Liver (tissue), 9 donors: ENCODE measurements around the gene PIRT. TPM values are rescaled to one million over a fixed set of nuclear protein-coding genes. Genes with fewer than 3 reads are reported as not detected.
A peak's percentile ranks its signal among the peaks of the same experiment; 100 is the strongest.

Experiments
- DNase-seq: peaks from one replicate; pipeline ENCODE4 v3.0.0-alpha.2; 2017; ENCODE audit warnings: low spot score
- H3K27ac ChIP-seq, 2 donors: one replicate each; pipeline ENCODE4 v1.7.0; 2013; ENCODE audit warnings: inconsistent platforms in 2 of 2, low read length in 2 of 2, control low read depth in 1 of 2, low read depth in 1 of 2, mild to moderate bottlenecking in 1 of 2
- H3K27me3 ChIP-seq, 4 donors: one replicate each; pipeline versions ENCODE4 v1.6.1 to v1.7.0; 2013; ENCODE audit warnings: low read length in 3 of 4, inconsistent platforms in 1 of 4, mild to moderate bottlenecking in 1 of 4, moderate library complexity in 1 of 4; ENCODE audit not compliant: control insufficient read depth in 4 of 4, insufficient read depth in 4 of 4
- H3K36me3 ChIP-seq, 4 donors: one replicate each; pipeline versions ENCODE4 v1.6.1 to v1.7.0; 2013; ENCODE audit warnings: low read length in 3 of 4, mild to moderate bottlenecking in 3 of 4, low read depth in 1 of 4, moderate library complexity in 1 of 4; ENCODE audit not compliant: control insufficient read depth in 4 of 4, insufficient read depth in 3 of 4
- H3K4me1 ChIP-seq, 4 donors: one replicate each; pipeline versions ENCODE4 v1.6.1 to v1.7.0; 2013; ENCODE audit warnings: low read length in 3 of 4, mild to moderate bottlenecking in 3 of 4, moderate library complexity in 1 of 4; ENCODE audit not compliant: control insufficient read depth in 4 of 4, insufficient read depth in 4 of 4
- H3K4me3 ChIP-seq, 3 donors: one replicate each; pipeline versions ENCODE4 v1.6.1 to v1.7.0; 2013; ENCODE audit warnings: low read length in 3 of 3, control low read depth in 1 of 3, low read depth in 1 of 3, mild to moderate bottlenecking in 1 of 3
- H3K9ac ChIP-seq, 2 donors: one replicate each; pipeline ENCODE4 v1.7.0; 2013; ENCODE audit warnings: low read length in 2 of 2, mild to moderate bottlenecking in 2 of 2, moderate library complexity in 2 of 2, control low read depth in 1 of 2, low read depth in 1 of 2
- H3K9me3 ChIP-seq, 4 donors: one replicate each; pipeline versions ENCODE4 v1.6.1 to v1.7.0; 2013; ENCODE audit warnings: low read length in 3 of 4; ENCODE audit not compliant: control insufficient read depth in 4 of 4
- ATF3 ChIP-seq: IDR thresholded peaks from 2 replicates; pipeline ENCODE4 v1.6.1; 2016; ENCODE audit warnings: antibody characterized with exemption
- CTCF ChIP-seq: fragments of 150-350 bp; IDR thresholded peaks from 2 replicates; pipeline ENCODE4 v1.5.1; 2017; ENCODE audit warnings: improper control_type of control experiment, low read depth, low read length; ENCODE audit not compliant: missing input control
- EGR1 ChIP-seq, 2 donors: IDR thresholded peaks; 2 replicates each; pipeline ENCODE4 v1.6.1; 2016 to 2018; ENCODE audit warnings: antibody characterized with exemption in 2 of 2, low read depth in 2 of 2
- FOXA1 ChIP-seq: IDR thresholded peaks from 2 replicates; pipeline ENCODE4 v1.6.1; 2016; ENCODE audit warnings: antibody characterized with exemption
- FOXA2 ChIP-seq: IDR thresholded peaks from 2 replicates; pipeline ENCODE4 v1.6.1; 2016; ENCODE audit warnings: antibody characterized with exemption
- GABPA ChIP-seq, 2 donors: IDR thresholded peaks in 1 of 2; conservative IDR thresholded peaks in 1 of 2; 2 replicates each; pipeline ENCODE4 v1.6.1; 2016; ENCODE audit warnings: antibody characterized with exemption in 2 of 2, mild to moderate bottlenecking in 1 of 2, moderate library complexity in 1 of 2
- HNF4A ChIP-seq, 2 donors: conservative IDR thresholded peaks; 2 replicates each; pipeline ENCODE4 v1.6.1; 2016; ENCODE audit warnings: antibody characterized with exemption in 2 of 2, mild to moderate bottlenecking in 2 of 2
- HNF4G ChIP-seq: IDR thresholded peaks from 2 replicates; pipeline ENCODE4 v1.6.1; 2016; ENCODE audit warnings: antibody characterized with exemption
- JUND ChIP-seq, 2 donors: IDR thresholded peaks; 2 replicates each; pipeline ENCODE4 v1.6.1; 2016; ENCODE audit warnings: antibody characterized with exemption in 2 of 2
- MAX ChIP-seq: IDR thresholded peaks from 2 replicates; pipeline ENCODE4 v1.6.1; 2016; ENCODE audit warnings: antibody characterized with exemption
- NR2F2 ChIP-seq: IDR thresholded peaks from 2 replicates; pipeline ENCODE4 v1.6.1; 2016; ENCODE audit warnings: antibody characterized with exemption
- RAD21 ChIP-seq, 2 donors: IDR thresholded peaks; 2 replicates each; pipeline ENCODE4 v1.6.1; 2016; ENCODE audit warnings: antibody characterized with exemption in 2 of 2, mild to moderate bottlenecking in 2 of 2
- REST ChIP-seq: IDR thresholded peaks from 2 replicates; pipeline ENCODE4 v1.6.1; 2016; ENCODE audit warnings: antibody characterized with exemption, mild to moderate bottlenecking
- RXRA ChIP-seq, 2 donors: IDR thresholded peaks; 2 replicates each; pipeline ENCODE4 v1.6.1; 2017 to 2018; ENCODE audit warnings: antibody characterized with exemption in 2 of 2, mild to moderate bottlenecking in 1 of 2
- SP1 ChIP-seq: IDR thresholded peaks from 2 replicates; pipeline ENCODE4 v1.6.1; 2018; ENCODE audit warnings: antibody characterized with exemption, mild to moderate bottlenecking
- TAF1 ChIP-seq: conservative IDR thresholded peaks from 2 replicates; pipeline ENCODE4 v1.6.1; 2016; ENCODE audit warnings: antibody characterized with exemption, mild to moderate bottlenecking
- YY1 ChIP-seq: IDR thresholded peaks from 2 replicates; pipeline ENCODE4 v1.6.1; 2016; ENCODE audit warnings: antibody characterized with exemption, mild to moderate bottlenecking
- ZBTB33 ChIP-seq: IDR thresholded peaks from 2 replicates; pipeline ENCODE4 v1.6.1; 2016; ENCODE audit warnings: antibody characterized with exemption
- WGBS: extraction: QIAGEN DNeasy Blood & Tissue Kit; methylation state at CpG from one replicate; pipeline ENCODE4 v1.1.7; 2013; 5-methylcytosine and 5-hydroxymethylcytosine counted together
- polyA plus RNA-seq, 2 donors: library from polyadenylated mRNA; stranded (reverse) in 1 of 2; unstranded in 1 of 2; fragments of 200-250 nt in 1 of 2; fragments of >200 nt in 1 of 2; fragmentation: Nextera tagmentation in 1 of 2; extraction: Ambion mirVana in 1 of 2; gene quantifications; one replicate each; pipeline versions ENCODE4 v1.2.1 to v1.2.3, GENCODE V29; 2013 to 2015
- total RNA-seq, 2 donors: library from RNA; depleted of rRNA; stranded (reverse); fragments of >200 nt; gene quantifications; one replicate each; pipeline ENCODE4 v1.2.3, GENCODE V29; 2014
- donor health status: healthy.
- donor health status: healthy.
- donor health status: healthy.
- donor health status: healthy.
- donor health status: healthy.

Gene PIRT
- total and polyA plus RNA-seq, 4 donors: 0.18 TPM; not detected in 3

- Histone ChIP-seq H3K9ac (no peak overlapping the region), H3K27ac (peak overlapping the region in 1 of 2 donors; percentile 34), H3K27me3 (no peaks in the 10 kb centered on the region), H3K4me1 (peaks cover 4 to 13% (median 8%) of the 10 kb centered on the region in 4 donors), H3K4me3 (no peak overlapping the region), H3K9me3 (no peaks in the 10 kb centered on the region), H3K36me3 (no peaks in the 10 kb centered on the region)
- TF ChIP-seq MAX: peak; percentile 66
- TF ChIP-seq FOXA2: no peak
- peak; percentile 84 for TF ChIP-seq YY1
- peak; percentile 90 for TF ChIP-seq SP1
- no peak for TF ChIP-seq HNF4G
- no peak for TF ChIP-seq GABPA (IDR thresholded peaks at IDR 0.05 in 1 of 2, conservative IDR thresholded peaks at IDR 0.05 in 1 of 2)
- peak; percentile 63 to 96 for TF ChIP-seq EGR1 (IDR thresholded peaks at IDR 0.05; ENCODE audit: low read depth in 2 of 2)
- peak; percentile 93 for TF ChIP-seq NR2F2
- TF ChIP-seq HNF4A (conservative IDR thresholded peaks at IDR 0.05): peak; percentile 87 to 88
- peak; percentile 97 for TF ChIP-seq RXRA (IDR thresholded peaks at IDR 0.05)
- peak; percentile 28 for TF ChIP-seq ZBTB33
- peak; percentile 68 for TF ChIP-seq REST
- no peak for TF ChIP-seq TAF1
- TF ChIP-seq CTCF: no peak
- no peak for TF ChIP-seq FOXA1
- peak; percentile 99 for TF ChIP-seq ATF3
- TF ChIP-seq JUND (IDR thresholded peaks at IDR 0.05): peak; percentile 100
- peak; percentile 42 to 57 for TF ChIP-seq RAD21 (IDR thresholded peaks at IDR 0.05)
- 54% methylated on average over 4 of the region's 4 CpGs for WGBS
- DNase-seq: no peak
Measured at GRCh38 chr17:10789694-10790271, 48.1 kb downstream of the PIRT start.
